HG02884 (cell line): ENCODE results near the gene ANTXR1.

Source experiments
- ATAC-seq: cut with Tn5 transposase; IDR thresholded peaks from one replicate; pipeline ENCODE4 v1.9.1; 2021; ENCODE audit warnings: mild to moderate bottlenecking, moderate library complexity; ENCODE audit not compliant: unreplicated experiment

ANTXR1 gene

GRCh38 chr2:69131983-69132675, 119.2 kb downstream of the ANTXR1 start:
- no peak for ATAC-seq

GRCh38 chr2:69132960-69133590, 120.1 kb downstream of the ANTXR1 start:
- no peak for ATAC-seq

DNA sequence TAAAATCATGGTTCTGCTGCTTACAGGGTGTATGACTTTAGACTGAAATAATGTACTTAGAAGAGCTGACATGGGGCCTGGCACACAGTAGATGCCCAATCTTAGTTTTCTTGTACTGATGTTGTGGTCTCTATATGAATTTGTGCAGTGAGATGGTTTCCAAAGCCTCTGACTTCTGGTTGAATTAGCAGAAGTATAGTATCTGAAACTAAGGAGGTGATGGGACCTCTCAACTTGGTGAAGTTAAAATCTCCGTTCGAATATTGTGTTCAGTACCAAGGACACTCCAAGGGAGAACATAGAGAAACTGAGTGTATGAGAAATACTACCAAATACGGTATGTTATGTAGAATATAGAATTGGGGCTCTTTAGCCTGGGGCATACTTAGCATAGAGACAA, 120.9 kb downstream of the ANTXR1 start:
- ATAC-seq, result no peak

- ATAC-seq, result no peak
Observed at GRCh38 chr2:69134306-69134945, 121.4 kb downstream of the ANTXR1 start.

DNA sequence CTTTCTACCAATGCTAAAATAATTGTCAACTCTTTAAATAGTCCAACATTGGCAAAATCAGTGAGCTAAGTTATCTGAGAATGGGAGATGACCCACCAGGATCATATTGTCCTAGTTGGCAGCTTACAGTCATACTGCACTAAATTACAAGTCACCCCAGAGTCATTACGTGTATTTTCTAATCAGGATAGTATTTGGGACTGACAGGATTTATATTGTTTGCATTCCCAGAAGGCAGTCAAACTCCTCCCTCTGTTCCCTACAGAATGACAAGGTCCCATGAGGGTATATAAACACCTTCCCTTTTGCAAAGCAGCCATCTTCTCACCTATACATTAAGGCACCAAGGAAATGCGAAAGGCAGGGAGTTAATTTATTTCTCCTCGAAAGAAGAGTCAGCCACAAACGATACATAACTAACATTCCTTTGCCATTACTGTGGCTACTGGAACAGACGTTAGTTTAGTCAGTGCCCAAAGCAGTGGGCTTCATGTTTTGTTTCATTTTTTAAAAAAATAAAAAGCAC, 125.3 kb downstream of the ANTXR1 start:
- ATAC-seq, result no peak

- ATAC-seq, result no peak
Observed at GRCh38 chr2:69138793-69139459, 125.9 kb downstream of the ANTXR1 start.

DNA sequence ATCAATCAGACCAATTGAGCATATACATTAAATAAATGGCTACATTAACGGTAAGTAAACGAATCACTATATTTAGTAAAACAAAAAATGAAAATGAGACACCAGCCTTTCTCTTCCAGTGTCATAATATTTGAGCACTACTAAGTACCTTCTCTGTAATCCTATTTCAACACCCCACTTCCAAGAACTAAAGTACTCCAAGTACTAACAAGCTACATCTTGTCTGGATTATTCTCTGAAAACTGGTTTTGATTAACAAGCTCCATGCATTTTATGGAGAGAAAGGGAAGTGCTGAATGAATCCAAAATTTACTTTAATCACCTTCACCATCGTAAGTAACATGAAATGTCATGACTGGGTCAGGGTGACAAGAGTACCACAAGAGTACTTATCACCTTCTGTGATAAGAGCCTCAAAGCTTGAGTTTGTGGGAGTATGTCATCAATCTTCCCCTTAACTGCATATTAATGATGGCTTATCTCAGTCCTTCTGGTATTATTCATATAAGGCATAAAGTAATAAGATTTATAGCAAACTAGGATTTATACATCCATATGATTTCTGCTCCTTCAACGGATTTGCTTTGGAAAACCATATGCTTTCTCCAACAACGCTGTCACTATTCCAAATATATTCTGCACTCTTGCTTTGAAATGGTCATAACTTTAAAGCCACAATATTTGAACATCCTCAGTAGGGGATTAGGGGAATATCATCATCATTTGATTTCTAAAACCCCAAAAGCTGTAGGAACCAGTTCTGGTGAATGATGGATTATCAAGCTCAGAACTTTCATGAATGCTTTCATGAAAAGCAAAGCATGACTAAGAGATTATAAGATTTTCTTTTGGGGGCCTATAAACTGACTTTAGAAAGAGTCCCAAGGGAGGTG, 127.0 kb downstream of the ANTXR1 start:
- no peak for ATAC-seq

DNA sequence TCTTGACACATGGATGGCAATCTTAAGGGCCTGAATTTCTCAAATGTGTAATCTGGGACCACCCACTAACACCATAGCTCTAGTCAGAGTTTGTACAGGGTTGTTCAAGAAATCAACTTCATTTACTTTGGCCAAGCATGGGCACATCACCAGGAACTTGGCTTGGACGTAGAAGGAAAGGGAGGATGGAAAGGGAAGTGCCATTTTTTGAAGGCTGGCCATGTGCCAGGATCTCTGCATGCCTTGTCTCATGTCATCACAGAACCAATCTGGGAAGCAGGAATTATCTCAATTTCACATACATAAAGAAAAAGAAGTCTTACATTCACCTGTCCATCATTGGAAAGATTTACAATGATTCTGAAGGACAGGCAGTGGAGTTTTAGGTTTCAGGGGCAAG, 128.1 kb downstream of the ANTXR1 start:
- ATAC-seq, result no peak

- no peak for ATAC-seq
Observed at GRCh38 chr2:69143748-69144360, 130.9 kb downstream of the ANTXR1 start.

GRCh38 chr2:69145204-69145603, 132.2 kb downstream of the ANTXR1 start:
- ATAC-seq, result no peak

DNA sequence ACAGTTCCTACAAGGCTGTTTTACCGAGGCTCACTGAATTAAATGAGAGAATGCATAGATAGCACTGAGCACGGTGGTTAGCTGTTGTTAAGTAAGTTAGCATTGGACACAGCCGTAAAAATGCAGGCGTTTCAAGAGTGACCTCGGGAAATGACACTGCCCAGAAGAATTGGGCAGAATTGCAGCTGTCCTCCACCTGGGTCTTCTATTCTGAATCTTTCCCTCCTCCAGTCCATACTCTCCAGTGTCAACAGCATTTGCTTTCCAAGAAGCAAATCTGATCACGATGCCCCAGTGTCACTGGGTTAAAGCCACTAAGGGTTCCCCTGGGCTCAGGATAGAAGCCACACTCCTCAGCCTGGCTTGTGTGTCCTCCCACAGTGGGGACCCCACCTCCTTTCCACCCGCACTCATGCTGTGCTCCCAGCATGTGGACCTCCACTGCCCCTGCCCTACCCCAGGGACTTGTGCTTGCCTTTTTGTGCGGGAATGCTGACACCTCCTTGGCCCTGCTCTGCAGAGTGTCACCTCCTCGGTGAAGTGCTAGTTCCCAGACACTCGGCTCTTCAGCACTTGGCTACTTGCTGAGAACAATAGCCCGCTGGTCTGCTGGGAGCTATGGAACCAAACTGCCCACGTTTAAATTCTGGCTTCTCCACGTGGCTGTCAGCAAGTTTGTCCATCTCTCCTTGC, 135.0 kb downstream of the ANTXR1 start:
- no peak for ATAC-seq

DNA sequence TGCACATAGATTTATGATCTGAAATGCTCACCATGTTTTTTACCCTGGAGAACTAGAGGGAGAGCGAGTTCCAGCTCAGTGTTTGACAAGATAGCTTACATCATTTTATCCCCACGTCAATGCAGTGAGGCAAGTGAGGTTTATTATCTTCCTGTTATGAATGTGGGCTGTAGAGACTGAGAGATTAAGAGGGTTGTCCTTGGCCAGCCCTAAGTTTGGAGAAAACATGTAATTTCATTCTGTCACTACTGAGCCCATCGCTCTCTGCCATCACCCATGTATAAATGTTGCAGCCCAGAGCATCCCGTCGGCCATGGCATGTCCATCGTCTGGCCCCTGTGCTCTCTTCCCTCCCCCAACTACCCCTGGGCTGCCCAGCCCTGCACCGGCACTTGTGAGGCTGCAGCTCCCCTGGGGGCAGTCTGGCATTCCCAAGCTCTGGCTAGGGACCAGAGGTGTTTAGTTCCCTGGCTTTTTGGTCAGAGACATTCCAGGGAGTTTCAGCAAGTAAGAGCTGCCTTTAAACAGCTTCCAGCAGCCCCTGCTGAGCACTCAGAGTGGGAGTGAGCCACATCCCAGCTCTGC, 136.7 kb downstream of the ANTXR1 start:
- ATAC-seq, result no peak

DNA sequence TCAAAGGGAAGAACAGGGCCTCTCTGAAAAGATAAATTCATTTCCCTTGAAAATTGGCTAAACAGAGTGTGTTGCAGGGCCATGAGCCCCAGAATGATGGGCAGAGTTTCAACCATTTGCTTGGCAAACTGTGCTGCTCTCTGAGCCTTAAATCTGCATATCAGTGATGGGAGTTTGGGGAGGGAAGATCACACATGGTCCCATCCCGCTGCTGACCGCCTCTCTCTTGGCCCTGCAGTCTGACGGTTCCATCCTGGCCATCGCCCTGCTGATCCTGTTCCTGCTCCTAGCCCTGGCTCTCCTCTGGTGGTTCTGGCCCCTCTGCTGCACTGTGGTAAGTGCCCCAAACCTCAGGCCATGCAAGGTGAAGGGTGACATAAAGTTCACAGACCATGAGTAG, 139.0 kb downstream of the ANTXR1 start:
- ATAC-seq, result no peak

DNA sequence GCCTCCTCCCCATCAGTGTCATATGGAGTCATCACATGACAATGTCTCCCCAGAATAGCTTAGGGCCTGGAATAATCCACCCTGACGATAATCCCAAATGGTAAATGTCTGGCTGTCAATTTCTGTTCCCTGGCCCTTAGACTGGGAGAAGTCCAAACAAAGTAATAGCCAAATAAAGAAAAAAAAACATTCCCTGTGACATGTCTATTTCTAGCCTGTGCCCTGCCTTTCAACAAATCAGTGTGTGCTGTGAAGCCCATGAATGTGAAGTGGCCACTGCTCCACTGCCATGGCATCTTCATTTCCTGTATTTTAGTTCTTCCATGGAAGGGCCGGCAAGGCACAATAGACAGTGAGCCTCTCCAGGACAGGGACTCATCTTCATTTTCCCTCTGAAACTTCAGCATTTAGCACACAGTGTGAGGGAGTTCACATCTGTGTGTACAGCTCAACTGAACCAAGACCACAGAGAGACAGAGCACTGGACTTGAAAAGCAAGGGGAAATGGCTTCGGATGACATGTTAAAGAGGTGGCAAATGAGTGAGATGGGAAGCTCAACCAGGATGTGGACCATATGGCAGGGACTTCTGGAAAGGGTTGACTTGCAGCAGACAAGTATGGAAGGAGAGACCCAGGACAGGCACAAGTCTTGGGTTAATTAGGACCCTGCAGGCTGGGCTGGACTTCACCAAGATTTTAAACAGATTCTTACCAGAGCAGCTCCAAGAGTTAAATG, 140.0 kb downstream of the ANTXR1 start:
- ATAC-seq, result no peak

GRCh38 chr2:69154106-69154505, 141.1 kb downstream of the ANTXR1 start:
- no peak for ATAC-seq

GRCh38 chr2:69156624-69157023, 143.6 kb downstream of the ANTXR1 start:
- no peak for ATAC-seq

GRCh38 chr2:69157441-69157840, 144.5 kb downstream of the ANTXR1 start:
- no peak for ATAC-seq

DNA sequence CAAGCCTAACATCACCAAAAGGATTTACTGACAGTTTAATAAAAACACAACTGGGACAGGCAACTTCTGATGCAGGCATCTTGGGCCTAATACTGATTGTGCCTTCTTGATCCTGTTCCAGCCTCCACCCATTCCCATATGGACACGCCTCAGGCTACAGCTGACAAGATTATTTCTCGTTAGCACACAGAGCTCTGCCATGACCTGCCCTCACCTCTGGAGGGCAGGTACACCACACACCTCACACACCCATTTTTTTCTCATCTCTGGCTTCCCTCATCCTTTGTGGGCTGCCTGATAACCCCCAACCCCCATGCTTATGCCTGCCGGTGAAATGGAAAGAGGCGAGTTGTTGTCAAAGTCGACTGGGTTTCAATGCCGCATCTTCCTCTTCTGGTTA, 147.0 kb downstream of the ANTXR1 start:
- ATAC-seq, result no peak
